Nephron (organoid): Measurements from ENCODE around the gene MYLK.

ENCODE experiments used
- H3K27ac Mint-ChIP-seq, 3 experiments: 2 replicates each; pipeline ENCODE4 v1.8.0; 2020; ENCODE audit warnings: mixed read lengths in 3 of 3, mild to moderate bottlenecking in 2 of 3, moderate library complexity in 1 of 3
- H3K27me3 Mint-ChIP-seq: 2 replicates; pipeline ENCODE4 v1.8.0; 2021; ENCODE audit warnings: low read depth, mild to moderate bottlenecking, moderate library complexity, mixed read lengths
- H3K36me3 Mint-ChIP-seq: 2 replicates; pipeline ENCODE4 v1.8.0; 2020; ENCODE audit warnings: low read depth, mixed read lengths
- H3K4me1 Mint-ChIP-seq: 2 replicates; pipeline ENCODE4 v1.8.0; 2020; ENCODE audit warnings: mixed read lengths
- H3K4me3 Mint-ChIP-seq, 3 experiments: 2 replicates each; pipeline ENCODE4 v1.8.0; 2020; ENCODE audit warnings: mild to moderate bottlenecking in 3 of 3, mixed read lengths in 3 of 3, moderate library complexity in 2 of 3
- H3K9me3 Mint-ChIP-seq: 2 replicates; pipeline ENCODE4 v1.8.0; 2020; ENCODE audit warnings: mixed read lengths
- CTCF ChIP-seq, 3 experiments: fragments of 200-600 bp; sonication (generic); IDR thresholded peaks; one replicate each; pipeline ENCODE4 v1.5.0; 2021; ENCODE audit warnings: antibody characterized with exemption in 3 of 3; ENCODE audit not compliant: unreplicated experiment in 3 of 3

The MYLK gene

GRCh38 chr3:123880998-123881561, 3.1 kb downstream of the MYLK start:
- Mint-ChIP-seq H3K27me3 (peaks cover 35% of the 10 kb centered on the region), H3K4me1 (peaks cover 8% of the 10 kb centered on the region), H3K4me3 (peak overlapping the region; percentile 21 to 45 (median 21)), H3K36me3 (no peaks in the 10 kb centered on the region), H3K9me3 (no peaks in the 10 kb centered on the region), H3K27ac (no peak overlapping the region)
- peak; percentile 26 to 45 (median 38) for TF ChIP-seq CTCF (IDR thresholded peaks at IDR 0.05; ENCODE audit: unreplicated experiment in 3 of 3)

- TF ChIP-seq CTCF (IDR thresholded peaks at IDR 0.05; ENCODE audit: unreplicated experiment in 3 of 3), result no peak
- Mint-ChIP-seq H3K27me3 (peaks cover 19% of the 10 kb centered on the region), H3K36me3 (no peaks in the 10 kb centered on the region), H3K27ac (no peak overlapping the region), H3K9me3 (no peaks in the 10 kb centered on the region), H3K4me3 (no peak overlapping the region), H3K4me1 (peaks cover 8% of the 10 kb centered on the region)
Observed at GRCh38 chr3:123878807-123879206, 5.3 kb downstream of the MYLK start.

DNA sequence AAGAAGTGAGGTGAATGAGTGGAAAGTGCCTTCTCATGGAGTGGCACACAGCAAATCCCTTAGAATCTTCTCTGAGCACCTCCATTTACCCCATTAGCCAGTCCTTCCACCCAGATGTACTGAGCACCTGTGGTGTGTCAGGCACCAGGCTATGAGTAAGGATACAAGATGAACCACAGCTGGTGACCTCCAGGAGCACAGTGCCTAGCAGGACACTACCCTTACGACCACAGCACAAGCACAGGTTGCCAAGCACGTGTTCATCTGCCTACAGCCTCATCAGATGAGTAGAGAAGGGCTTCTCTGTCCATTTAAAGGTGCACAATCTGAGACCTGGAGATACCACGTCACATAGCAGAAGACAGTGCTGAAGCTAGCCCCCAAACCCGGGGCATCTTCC, 6.2 kb downstream of the MYLK start:
- TF ChIP-seq CTCF (IDR thresholded peaks at IDR 0.05; ENCODE audit: unreplicated experiment in 3 of 3), result no peak
- Mint-ChIP-seq H3K36me3 (no peaks in the 10 kb centered on the region), H3K9me3 (no peaks in the 10 kb centered on the region), H3K4me1 (peaks cover 8% of the 10 kb centered on the region), H3K4me3 (no peak overlapping the region), H3K27me3 (peaks cover 11% of the 10 kb centered on the region), H3K27ac (no peak overlapping the region)

- Mint-ChIP-seq H3K27ac (no peak overlapping the region), H3K27me3 (peaks cover 6% of the 10 kb centered on the region), H3K4me1 (peaks cover 8% of the 10 kb centered on the region), H3K9me3 (no peaks in the 10 kb centered on the region), H3K36me3 (no peaks in the 10 kb centered on the region), H3K4me3 (no peak overlapping the region)
- TF ChIP-seq CTCF (IDR thresholded peaks at IDR 0.05; ENCODE audit: unreplicated experiment in 3 of 3), result no peak
Observed at GRCh38 chr3:123877466-123877865, 6.7 kb downstream of the MYLK start.

DNA sequence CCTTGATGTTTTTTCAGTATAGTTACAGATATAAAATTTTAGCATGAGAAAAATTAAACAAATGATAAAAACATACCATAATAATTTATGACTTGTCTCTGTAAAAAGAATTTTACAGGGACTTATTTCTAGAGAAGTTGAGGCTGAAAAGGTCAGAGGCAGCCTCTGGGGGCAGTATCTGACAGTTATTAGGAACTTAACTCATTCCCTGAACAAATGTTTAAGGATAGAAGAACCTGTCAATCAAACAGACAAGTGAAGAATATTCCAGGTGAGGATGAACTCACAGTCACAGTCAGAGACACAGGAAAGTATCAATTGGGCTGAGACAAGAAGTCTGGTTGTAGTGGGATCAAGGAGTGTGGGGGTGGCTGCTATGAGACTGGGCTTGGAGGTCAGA, 7.3 kb downstream of the MYLK start:
- no peaks in the 10 kb centered on the region for H3K36me3 Mint-ChIP-seq
- H3K27ac Mint-ChIP-seq, result no peak overlapping the region
- H3K4me1 Mint-ChIP-seq, result peaks cover 8% of the 10 kb centered on the region
- peaks cover 5% of the 10 kb centered on the region for H3K27me3 Mint-ChIP-seq
- H3K9me3 Mint-ChIP-seq, result no peaks in the 10 kb centered on the region
- peak in 2 of 3 experiments; percentile 7 to 13 for TF ChIP-seq CTCF (IDR thresholded peaks at IDR 0.05; ENCODE audit: unreplicated experiment in 3 of 3)
- H3K4me3 Mint-ChIP-seq, result no peak overlapping the region

- no peaks in the 10 kb centered on the region for H3K9me3 Mint-ChIP-seq
- H3K4me3 Mint-ChIP-seq, result no peak overlapping the region
- H3K36me3 Mint-ChIP-seq, result no peaks in the 10 kb centered on the region
- H3K27me3 Mint-ChIP-seq, result no peaks in the 10 kb centered on the region
- TF ChIP-seq CTCF (IDR thresholded peaks at IDR 0.05; ENCODE audit: unreplicated experiment in 3 of 3), result no peak
- no peaks in the 10 kb centered on the region for H3K4me1 Mint-ChIP-seq
- peak overlapping the region in 1 of 3 experiments; percentile 13 for H3K27ac Mint-ChIP-seq
Observed at GRCh38 chr3:123872621-123873020, 11.5 kb downstream of the MYLK start.
